HEK293 (cell line): ENCODE data around the gene HOMER1.

ENCODE experiments used
- CTCF ChIA-PET: fragments of 350-600 bp; formaldehyde crosslinking; extraction: SDS; loops from one replicate; lab custom pipeline; 2021; ENCODE audit warnings: antibody characterized with exemption; lab: Yijun Ruan, JAX
- POLR2A ChIA-PET: fragments of 300-600 bp; formaldehyde crosslinking; extraction: SDS; loops from one replicate; lab custom pipeline; 2020; ENCODE audit warnings: antibody characterized with exemption, inconsistent platforms; lab: Yijun Ruan, JAX
- H3K27ac ChIP-seq: fragments of 200-500 bp; sonication (Bioruptor generic); 2 replicates; pipeline ENCODE4 v1.5.1; 2014; ENCODE audit warnings: low read depth, low read length, control low read depth, inconsistent platforms; ENCODE audit errors: extremely low read depth
- H3K36me3 ChIP-seq, 2 experiments: fragments of 200-500 bp in 1 of 2; sonication (Bioruptor generic) in 1 of 2; 1 replicate in 1 of 2; 2 replicates in 1 of 2; pipeline ENCODE4 v1.5.1; 2014 to 2017; ENCODE audit warnings: inconsistent platforms in 2 of 2, low read length in 2 of 2; ENCODE audit not compliant: control insufficient read depth in 2 of 2, insufficient read depth in 1 of 2
- H3K4me1 ChIP-seq: fragments of 200-500 bp; sonication (Bioruptor generic); 2 replicates; pipeline ENCODE4 v1.5.1; 2014; ENCODE audit warnings: mild to moderate bottlenecking, low read length, inconsistent platforms; ENCODE audit not compliant: control insufficient read depth, insufficient read depth
- H3K4me3 ChIP-seq: 2 replicates; pipeline ENCODE4 v1.5.1; 2011; ENCODE audit warnings: low read depth, mild to moderate bottlenecking, control low read depth, low read length, moderate library complexity
- H3K9me3 ChIP-seq: fragments of 200-500 bp; sonication (Bioruptor generic); 2 replicates; pipeline ENCODE4 v1.5.1; 2014; ENCODE audit warnings: low read depth, low read length, inconsistent platforms; ENCODE audit not compliant: control insufficient read depth, insufficient read depth
- SP7 ChIP-seq: fragments of 450-650 bp; formaldehyde crosslinking; IDR thresholded peaks from 2 replicates; pipeline ENCODE4 v1.5.1; 2016; ENCODE audit warnings: missing biosample characterization, missing genetic modification characterization
- ZNF266 ChIP-seq: fragments of 450-650 bp; formaldehyde crosslinking; IDR thresholded peaks from 2 replicates; pipeline ENCODE4 v1.5.1; 2016; ENCODE audit warnings: missing biosample characterization, missing genetic modification characterization, low read depth
- ZNF324 ChIP-seq: fragments of 450-650 bp; formaldehyde crosslinking; IDR thresholded peaks from 2 replicates; pipeline ENCODE4 v1.5.1; 2016; ENCODE audit warnings: missing biosample characterization, missing genetic modification characterization
- ZNF366 ChIP-seq: fragments of 450-650 bp; formaldehyde crosslinking; conservative IDR thresholded peaks from 2 replicates; pipeline ENCODE4 v1.5.1; 2016; ENCODE audit warnings: missing biosample characterization, missing genetic modification characterization
- ZNF391 ChIP-seq: fragments of 450-650 bp; formaldehyde crosslinking; IDR thresholded peaks from 2 replicates; pipeline ENCODE4 v1.5.1; 2016; ENCODE audit warnings: low read depth, missing biosample characterization, missing genetic modification characterization, borderline replicate concordance
- ZNF394 ChIP-seq: fragments of 450-650 bp; formaldehyde crosslinking; IDR thresholded peaks from 2 replicates; pipeline ENCODE4 v1.5.1; 2016; ENCODE audit warnings: missing biosample characterization, missing genetic modification characterization, mild to moderate bottlenecking, moderate library complexity, borderline replicate concordance
- ZNF596 ChIP-seq: fragments of 450-650 bp; IDR thresholded peaks from 2 replicates; pipeline ENCODE4 v1.5.0; 2018; ENCODE audit warnings: missing biosample characterization, mild to moderate bottlenecking, missing genetic modification characterization, moderate library complexity
- ZNF654 ChIP-seq: fragments of 450-650 bp; formaldehyde crosslinking; IDR thresholded peaks from 2 replicates; pipeline ENCODE4 v1.5.1; 2016; ENCODE audit warnings: low read depth, missing biosample characterization, missing genetic modification characterization
- ZNF785 ChIP-seq: fragments of 450-650 bp; formaldehyde crosslinking; IDR thresholded peaks from 2 replicates; pipeline ENCODE4 v1.5.1; 2016; ENCODE audit warnings: missing biosample characterization, missing genetic modification characterization
- TF ChIP-seq, protein P1 (sequence below): fragments of 450-650 bp; formaldehyde crosslinking; IDR thresholded peaks from 2 replicates; pipeline ENCODE4 v1.5.1; 2017; ENCODE audit warnings: missing biosample characterization, missing genetic modification characterization
- TF ChIP-seq, protein P2 (sequence below): fragments of 450-650 bp; formaldehyde crosslinking; IDR thresholded peaks from 2 replicates; pipeline ENCODE4 v1.5.1; 2016; ENCODE audit warnings: missing biosample characterization, missing genetic modification characterization
- TF ChIP-seq, protein P3 (sequence below): fragments of 450-650 bp; formaldehyde crosslinking; IDR thresholded peaks from 2 replicates; pipeline ENCODE4 v1.5.1; 2016; ENCODE audit warnings: missing biosample characterization, missing genetic modification characterization

HOMER1 gene

DNA sequence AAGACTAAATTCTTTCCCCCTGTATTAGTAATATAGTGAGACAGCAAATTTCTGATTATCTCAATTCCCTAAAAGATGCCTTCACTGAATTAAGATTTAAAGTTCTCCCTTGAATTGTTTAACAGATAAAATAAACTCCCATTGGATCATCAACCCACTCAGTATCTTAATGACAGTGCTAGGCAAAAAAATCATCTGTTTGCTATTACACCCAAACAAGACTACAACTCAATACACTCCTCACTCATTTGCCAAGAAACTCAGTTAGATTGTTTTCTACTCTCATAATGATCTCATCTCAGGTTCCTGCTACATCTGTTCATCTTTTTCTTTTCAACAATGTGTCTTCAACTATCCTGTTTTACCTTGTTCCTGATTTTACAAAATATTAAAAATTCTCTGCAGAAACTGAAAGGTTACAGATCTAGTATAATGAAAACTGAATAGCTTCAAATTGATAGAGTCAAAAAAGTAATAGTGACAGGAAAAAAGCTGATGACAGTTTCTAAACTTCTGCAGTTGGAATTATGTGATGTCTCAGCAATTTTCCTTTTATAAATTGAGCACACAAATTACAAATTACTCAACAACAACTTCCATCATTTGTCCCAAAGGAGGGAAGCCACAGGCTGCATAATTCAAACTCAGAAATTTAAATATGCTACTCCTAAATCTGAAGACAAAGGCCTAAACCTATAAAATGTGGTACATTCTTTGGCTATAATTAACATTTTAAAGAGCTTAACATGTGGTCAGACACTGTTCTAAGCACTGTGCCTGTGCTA is 39.4 kb downstream of the HOMER1 start (continued):
- TF ChIP-seq ZNF324 (tag by site-specific recombination) (no peak), ZNF366 (tag by site-specific recombination) (0 out of 2 replicates have a peak, but pooled peaks have one; percentile 16), ZNF596 (tag by site-specific recombination) (no peak), ZNF391 (tag by site-specific recombination) (no peak)
- TF ChIP-seq, protein P1, sequence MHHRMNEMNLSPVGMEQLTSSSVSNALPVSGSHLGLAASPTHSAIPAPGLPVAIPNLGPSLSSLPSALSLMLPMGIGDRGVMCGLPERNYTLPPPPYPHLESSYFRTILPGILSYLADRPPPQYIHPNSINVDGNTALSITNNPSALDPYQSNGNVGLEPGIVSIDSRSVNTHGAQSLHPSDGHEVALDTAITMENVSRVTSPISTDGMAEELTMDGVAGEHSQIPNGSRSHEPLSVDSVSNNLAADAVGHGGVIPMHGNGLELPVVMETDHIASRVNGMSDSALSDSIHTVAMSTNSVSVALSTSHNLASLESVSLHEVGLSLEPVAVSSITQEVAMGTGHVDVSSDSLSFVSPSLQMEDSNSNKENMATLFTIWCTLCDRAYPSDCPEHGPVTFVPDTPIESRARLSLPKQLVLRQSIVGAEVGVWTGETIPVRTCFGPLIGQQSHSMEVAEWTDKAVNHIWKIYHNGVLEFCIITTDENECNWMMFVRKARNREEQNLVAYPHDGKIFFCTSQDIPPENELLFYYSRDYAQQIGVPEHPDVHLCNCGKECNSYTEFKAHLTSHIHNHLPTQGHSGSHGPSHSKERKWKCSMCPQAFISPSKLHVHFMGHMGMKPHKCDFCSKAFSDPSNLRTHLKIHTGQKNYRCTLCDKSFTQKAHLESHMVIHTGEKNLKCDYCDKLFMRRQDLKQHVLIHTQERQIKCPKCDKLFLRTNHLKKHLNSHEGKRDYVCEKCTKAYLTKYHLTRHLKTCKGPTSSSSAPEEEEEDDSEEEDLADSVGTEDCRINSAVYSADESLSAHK (tag by site-specific recombination), result peak; percentile 43; the same call in 1 of the 2 replicates

DNA sequence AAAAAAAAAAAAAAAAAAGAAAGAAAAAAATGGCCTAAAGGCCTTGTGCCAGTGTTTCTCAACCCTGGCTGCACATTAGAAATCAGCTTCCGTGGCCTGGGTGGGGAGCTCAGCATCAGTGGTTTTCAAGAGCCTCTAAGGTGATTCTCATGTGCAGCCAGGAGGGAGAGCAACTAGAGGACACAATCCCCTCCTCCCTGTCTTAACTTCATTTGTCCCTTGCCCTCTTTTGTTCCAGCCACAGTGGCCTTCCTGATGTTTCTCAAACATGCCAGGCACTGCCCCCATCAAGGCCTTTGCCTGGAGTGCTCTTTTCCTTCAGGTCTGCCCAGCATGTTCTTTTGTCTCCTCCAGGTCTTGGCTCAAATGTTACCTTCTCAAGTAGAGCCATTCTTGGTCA is 42.4 kb downstream of the HOMER1 start:
- H3K4me3 ChIP-seq, result no peak overlapping the region
- H3K9me3 ChIP-seq, result no peaks in the 10 kb centered on the region
- H3K36me3 ChIP-seq, result no peaks in the 10 kb centered on the region; a peak in 1 of 3 replicates
- CTCF ChIA-PET, result no interaction called here
- TF ChIP-seq ZNF785 (tag by site-specific recombination) (no peak), ZNF654 (no peak)
- TF ChIP-seq, protein P2, sequence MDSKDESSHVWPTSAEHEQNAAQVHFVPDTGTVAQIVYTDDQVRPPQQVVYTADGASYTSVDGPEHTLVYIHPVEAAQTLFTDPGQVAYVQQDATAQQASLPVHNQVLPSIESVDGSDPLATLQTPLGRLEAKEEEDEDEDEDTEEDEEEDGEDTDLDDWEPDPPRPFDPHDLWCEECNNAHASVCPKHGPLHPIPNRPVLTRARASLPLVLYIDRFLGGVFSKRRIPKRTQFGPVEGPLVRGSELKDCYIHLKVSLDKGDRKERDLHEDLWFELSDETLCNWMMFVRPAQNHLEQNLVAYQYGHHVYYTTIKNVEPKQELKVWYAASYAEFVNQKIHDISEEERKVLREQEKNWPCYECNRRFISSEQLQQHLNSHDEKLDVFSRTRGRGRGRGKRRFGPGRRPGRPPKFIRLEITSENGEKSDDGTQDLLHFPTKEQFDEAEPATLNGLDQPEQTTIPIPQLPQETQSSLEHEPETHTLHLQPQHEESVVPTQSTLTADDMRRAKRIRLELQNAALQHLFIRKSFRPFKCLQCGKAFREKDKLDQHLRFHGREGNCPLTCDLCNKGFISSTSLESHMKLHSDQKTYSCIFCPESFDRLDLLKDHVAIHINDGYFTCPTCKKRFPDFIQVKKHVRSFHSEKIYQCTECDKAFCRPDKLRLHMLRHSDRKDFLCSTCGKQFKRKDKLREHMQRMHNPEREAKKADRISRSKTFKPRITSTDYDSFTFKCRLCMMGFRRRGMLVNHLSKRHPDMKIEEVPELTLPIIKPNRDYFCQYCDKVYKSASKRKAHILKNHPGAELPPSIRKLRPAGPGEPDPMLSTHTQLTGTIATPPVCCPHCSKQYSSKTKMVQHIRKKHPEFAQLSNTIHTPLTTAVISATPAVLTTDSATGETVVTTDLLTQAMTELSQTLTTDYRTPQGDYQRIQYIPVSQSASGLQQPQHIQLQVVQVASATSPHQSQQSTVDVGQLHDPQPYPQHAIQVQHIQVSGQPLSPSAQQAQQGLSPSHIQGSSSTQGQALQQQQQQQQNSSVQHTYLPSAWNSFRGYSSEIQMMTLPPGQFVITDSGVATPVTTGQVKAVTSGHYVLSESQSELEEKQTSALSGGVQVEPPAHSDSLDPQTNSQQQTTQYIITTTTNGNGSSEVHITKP (tag by site-specific recombination), result 0 out of 2 replicates have a peak, but pooled peaks have one; percentile 11
- TF ChIP-seq, all 188 proteins: peak for 1
- Histone ChIP-seq H3K4me1 (peaks cover 16% of the 10 kb centered on the region), H3K27ac (no peak overlapping the region)
- POLR2A ChIA-PET, result no interaction called here

DNA sequence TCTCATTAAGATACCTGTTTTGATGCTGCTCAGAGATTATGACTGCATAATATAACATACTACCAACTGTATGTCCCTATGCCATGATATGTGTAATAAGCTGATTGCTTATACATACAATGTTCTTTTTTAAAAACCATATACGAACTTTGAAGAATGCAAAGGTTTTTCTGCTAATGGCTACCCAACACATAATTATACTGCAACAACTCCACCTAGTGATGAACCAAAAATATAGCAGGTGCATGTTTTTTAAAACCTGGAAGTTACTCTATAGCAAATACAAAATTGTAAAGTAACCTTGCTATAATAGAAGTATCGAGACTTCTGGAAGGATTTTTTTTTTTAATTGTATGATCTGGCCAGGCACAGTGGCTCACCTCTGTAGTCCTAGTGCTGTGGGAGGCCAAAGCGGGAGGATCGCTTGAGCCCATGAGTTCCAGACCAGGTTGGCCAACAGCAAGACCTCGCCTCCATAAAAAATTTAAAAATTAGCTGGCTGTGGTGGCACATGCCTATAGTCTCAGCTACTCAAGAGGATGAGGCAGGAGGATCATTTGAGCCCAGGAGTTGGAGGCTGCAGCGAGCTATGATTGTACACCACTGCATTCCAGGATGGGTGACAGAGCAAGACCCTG is 49.1 kb downstream of the HOMER1 start:
- Histone ChIP-seq H3K27ac (no peak overlapping the region), H3K36me3 (no peaks in the 10 kb centered on the region; a peak in 1 of 3 replicates), H3K4me1 (no peaks in the 10 kb centered on the region), H3K4me3 (no peak overlapping the region), H3K9me3 (no peaks in the 10 kb centered on the region)
- CTCF ChIA-PET, result interaction anchor here (0.6 to 8.0 kb wide), 22 partner anchors 9 to 445 kb away, joined by 3 to 88 read pairs (median 4); no protein-coding TSS in a partner anchor
- POLR2A ChIA-PET, result no interaction called here
- TF ChIP-seq SP7 (0 out of 2 replicates have a peak, but pooled peaks have one; percentile 7), ZNF654 (peak; percentile 84), ZNF266 (tag by site-specific recombination) (no peak), ZNF394 (0 out of 2 replicates have a peak, but pooled peaks have one; percentile 22)
- TF ChIP-seq, protein P3, sequence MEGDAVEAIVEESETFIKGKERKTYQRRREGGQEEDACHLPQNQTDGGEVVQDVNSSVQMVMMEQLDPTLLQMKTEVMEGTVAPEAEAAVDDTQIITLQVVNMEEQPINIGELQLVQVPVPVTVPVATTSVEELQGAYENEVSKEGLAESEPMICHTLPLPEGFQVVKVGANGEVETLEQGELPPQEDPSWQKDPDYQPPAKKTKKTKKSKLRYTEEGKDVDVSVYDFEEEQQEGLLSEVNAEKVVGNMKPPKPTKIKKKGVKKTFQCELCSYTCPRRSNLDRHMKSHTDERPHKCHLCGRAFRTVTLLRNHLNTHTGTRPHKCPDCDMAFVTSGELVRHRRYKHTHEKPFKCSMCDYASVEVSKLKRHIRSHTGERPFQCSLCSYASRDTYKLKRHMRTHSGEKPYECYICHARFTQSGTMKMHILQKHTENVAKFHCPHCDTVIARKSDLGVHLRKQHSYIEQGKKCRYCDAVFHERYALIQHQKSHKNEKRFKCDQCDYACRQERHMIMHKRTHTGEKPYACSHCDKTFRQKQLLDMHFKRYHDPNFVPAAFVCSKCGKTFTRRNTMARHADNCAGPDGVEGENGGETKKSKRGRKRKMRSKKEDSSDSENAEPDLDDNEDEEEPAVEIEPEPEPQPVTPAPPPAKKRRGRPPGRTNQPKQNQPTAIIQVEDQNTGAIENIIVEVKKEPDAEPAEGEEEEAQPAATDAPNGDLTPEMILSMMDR, result peak; percentile 45
